T-helper 1 cell treated with Interleukin-12 subunit alpha and Interleukin-12 subunit beta and Interleukin-4 antibody, amounts not matched to agents 30 μg/mL and 1 μg/mL, for 36 hours (primary cell): ENCODE data around the gene POLR3F.
"Not testable (repeated sequence)": the region's sequence is repeated elsewhere in the genome, so short reads cannot be mapped to it uniquely, and the experiment has no call there.

Experiments used
- H3K27ac Mint-ChIP-seq: one replicate; pipeline ENCODE4 v1.8.0; 2021; ENCODE audit warnings: mild to moderate bottlenecking, mixed read lengths
- H3K27me3 Mint-ChIP-seq: one replicate; pipeline ENCODE4 v1.8.0; 2021; ENCODE audit warnings: low read depth, mixed read lengths
- H3K36me3 Mint-ChIP-seq: one replicate; pipeline ENCODE4 v1.8.0; 2021; ENCODE audit warnings: low read depth, mixed read lengths
- H3K4me1 Mint-ChIP-seq: one replicate; pipeline ENCODE4 v1.8.0; 2021; ENCODE audit warnings: low read depth, mixed read lengths
- H3K4me3 Mint-ChIP-seq: one replicate; pipeline ENCODE4 v1.8.0; 2021; ENCODE audit warnings: mild to moderate bottlenecking, moderate library complexity, mixed read lengths
- H3K9me3 Mint-ChIP-seq: one replicate; pipeline ENCODE4 v1.8.0; 2021; ENCODE audit warnings: mixed read lengths

The POLR3F gene

DNA sequence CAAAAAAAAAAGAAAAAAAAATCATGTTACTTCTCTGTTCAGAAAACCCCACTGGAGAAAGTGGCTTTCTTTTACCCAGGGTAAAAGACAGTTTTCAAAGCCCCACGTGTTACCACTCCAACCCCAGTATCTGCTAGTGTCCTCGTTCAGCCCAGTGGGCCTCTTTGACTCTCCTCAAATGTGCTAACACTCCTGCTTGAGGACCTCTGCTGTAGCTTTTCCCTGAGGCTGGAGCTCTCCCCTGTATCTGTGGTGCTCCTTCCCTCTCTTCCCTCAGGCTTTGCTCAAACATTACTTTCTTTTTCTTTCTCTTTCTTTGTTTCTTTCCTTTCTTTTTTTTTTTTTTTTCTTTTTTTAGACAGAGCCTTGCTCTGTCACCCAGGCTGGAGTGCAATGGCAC, 55.9 kb downstream of the POLR3F start:
- H3K27ac Mint-ChIP-seq, result peak overlapping the region; percentile 26
- no peaks in the 10 kb centered on the region for H3K9me3 Mint-ChIP-seq
- H3K4me3 Mint-ChIP-seq, result no peak overlapping the region

DNA sequence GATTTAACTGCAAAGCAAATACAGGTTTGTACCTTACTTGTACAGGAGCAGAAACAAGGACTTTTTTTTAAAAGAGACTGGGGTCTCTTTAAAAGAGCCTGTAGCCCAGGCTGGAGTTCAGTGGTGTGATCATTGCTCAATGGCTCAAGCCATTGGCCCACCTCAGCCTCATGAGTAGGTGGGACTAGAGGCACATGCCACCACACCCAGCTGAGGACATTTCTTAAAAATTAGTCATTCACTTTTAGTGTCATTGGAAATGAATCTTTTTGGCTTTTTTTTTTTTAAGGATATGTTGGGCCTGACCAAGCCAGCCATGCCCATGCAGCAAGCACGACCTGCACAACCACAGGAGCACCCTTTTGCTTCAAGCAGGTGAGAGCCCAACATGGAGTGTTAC, 57.5 kb downstream of the POLR3F start:
- peaks cover 3% of the 10 kb centered on the region for H3K4me1 Mint-ChIP-seq
- no peaks in the 10 kb centered on the region for H3K27me3 Mint-ChIP-seq
- H3K27ac Mint-ChIP-seq, result no peak overlapping the region
- H3K9me3 Mint-ChIP-seq, result no peaks in the 10 kb centered on the region
- H3K36me3 Mint-ChIP-seq, result peaks cover 37% of the 10 kb centered on the region
- H3K4me3 Mint-ChIP-seq, result no peak overlapping the region

More for the DNA sequence above, 55.9 kb downstream of the POLR3F start:
- H3K4me1 Mint-ChIP-seq, result peaks cover 3% of the 10 kb centered on the region
- no peaks in the 10 kb centered on the region for H3K27me3 Mint-ChIP-seq
- H3K36me3 Mint-ChIP-seq, result peaks cover 22% of the 10 kb centered on the region

DNA sequence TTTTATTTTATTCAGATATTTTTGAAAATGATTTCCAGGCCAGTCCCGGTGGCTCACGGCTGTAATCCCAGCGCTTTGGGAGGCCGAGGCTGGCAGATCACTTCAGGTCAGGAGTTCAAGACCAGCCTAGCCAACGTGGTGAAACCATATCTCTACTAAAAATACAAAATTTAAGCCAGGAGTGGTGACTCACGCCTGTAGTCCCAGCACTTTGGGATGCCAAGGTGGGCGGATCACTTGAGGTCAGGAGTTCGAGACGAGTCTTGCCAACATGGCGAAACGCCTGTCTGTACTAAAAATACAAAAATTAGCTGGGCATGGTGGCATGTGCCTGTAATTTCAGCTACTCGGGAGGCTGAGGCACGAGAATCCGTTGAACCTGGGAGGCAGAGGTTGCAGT, 59.6 kb downstream of the POLR3F start:
- not testable (repeated sequence) for H3K4me3 Mint-ChIP-seq, H3K27ac Mint-ChIP-seq, H3K27me3 Mint-ChIP-seq, H3K9me3 Mint-ChIP-seq, H3K4me1 Mint-ChIP-seq
- H3K36me3 Mint-ChIP-seq, result peaks cover 52% of the 10 kb centered on the region

DNA sequence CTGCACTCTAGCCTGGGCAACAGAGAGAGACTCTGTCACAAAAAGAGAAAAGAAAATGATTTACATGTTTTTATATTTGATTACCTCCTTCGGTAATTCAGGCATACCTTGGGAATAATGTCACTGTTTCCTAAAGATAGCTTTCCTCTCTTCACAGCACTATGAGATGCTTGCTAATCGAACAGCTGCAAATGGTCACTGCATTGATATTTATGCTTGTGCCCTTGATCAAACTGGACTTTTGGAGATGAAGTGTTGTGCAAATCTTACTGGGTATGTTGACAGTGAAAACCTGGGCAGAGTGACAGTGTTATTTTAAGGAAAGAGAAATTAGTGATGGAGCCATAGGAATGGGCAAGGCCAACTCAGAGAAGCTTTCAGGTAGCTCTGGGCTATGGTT, 60.1 kb downstream of the POLR3F start:
- Mint-ChIP-seq H3K4me1 (peaks cover 3% of the 10 kb centered on the region), H3K27ac (no peak overlapping the region), H3K9me3 (no peaks in the 10 kb centered on the region), H3K27me3 (no peaks in the 10 kb centered on the region), H3K4me3 (no peak overlapping the region), H3K36me3 (peaks cover 58% of the 10 kb centered on the region)

DNA sequence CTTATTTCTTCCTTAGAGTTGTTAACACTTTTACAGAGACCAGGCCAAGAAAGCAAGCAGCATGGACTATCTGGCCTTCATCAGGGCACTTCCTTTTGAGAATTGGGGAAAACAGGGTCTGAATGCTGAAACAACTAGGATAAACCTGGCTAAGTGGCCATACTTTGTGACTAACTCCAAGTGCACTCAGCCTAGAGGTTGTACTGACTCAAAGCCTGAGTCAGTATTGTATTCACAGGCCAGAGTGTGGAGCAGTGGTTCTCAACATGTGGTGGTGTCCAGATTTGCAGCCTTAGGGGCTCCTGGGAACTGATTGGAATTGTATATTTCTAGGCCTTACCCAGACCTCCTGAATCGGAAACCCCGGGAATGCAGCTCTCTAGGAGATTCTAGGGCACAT, 60.6 kb downstream of the POLR3F start:
- H3K27ac Mint-ChIP-seq, result no peak overlapping the region
- peaks cover 3% of the 10 kb centered on the region for H3K4me1 Mint-ChIP-seq
- H3K36me3 Mint-ChIP-seq, result peaks cover 62% of the 10 kb centered on the region
- no peak overlapping the region for H3K4me3 Mint-ChIP-seq
- no peaks in the 10 kb centered on the region for H3K9me3 Mint-ChIP-seq
- H3K27me3 Mint-ChIP-seq, result no peaks in the 10 kb centered on the region

DNA sequence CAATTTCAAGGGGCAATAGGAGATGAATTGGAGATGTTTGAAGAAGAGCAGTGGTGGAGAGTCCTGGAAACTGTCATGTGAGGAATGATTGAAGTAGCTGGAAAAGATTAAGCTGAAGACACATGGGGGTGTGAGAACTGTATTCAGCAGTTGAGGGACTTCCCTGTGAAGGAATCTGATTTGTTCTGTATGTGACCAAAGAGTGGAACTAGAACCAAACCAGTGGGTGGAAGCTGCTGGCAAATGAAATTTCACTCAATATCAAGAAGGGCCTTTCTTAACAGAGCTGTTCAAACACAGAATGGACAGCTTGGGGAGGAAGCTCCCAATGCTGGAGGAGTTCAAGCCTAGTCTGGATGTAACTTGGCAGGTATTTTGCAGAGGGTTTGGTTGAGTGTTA, 61.9 kb downstream of the POLR3F start:
- peaks cover 61% of the 10 kb centered on the region for H3K36me3 Mint-ChIP-seq
- no peaks in the 10 kb centered on the region for H3K9me3 Mint-ChIP-seq
- no peak overlapping the region for H3K27ac Mint-ChIP-seq
- H3K4me1 Mint-ChIP-seq, result peaks cover 1% of the 10 kb centered on the region
- no peaks in the 10 kb centered on the region for H3K27me3 Mint-ChIP-seq
- H3K4me3 Mint-ChIP-seq, result no peak overlapping the region

DNA sequence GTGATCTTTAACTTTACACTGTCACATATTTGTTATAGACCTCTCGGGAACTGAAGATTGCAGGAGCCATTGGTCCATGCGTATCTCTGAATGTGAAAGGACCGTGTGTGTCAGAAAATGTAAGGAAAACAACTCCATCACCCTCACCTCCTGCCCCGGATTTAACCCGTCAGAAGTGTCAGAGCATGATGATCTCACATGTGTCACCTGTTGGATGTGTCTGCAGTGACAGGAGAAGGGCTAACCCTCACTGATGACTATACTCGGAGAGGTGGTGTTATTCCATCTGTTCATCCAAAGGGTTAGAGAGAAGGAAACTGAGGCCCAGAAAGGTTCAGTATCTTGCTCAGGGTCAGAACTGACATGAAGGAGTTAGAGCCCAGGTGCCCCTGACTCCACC, 65.4 kb downstream of the POLR3F start:
- H3K4me3 Mint-ChIP-seq, result no peak overlapping the region
- peaks cover 67% of the 10 kb centered on the region for H3K36me3 Mint-ChIP-seq
- H3K4me1 Mint-ChIP-seq, result no peaks in the 10 kb centered on the region
- H3K9me3 Mint-ChIP-seq, result no peaks in the 10 kb centered on the region
- H3K27me3 Mint-ChIP-seq, result no peaks in the 10 kb centered on the region
- no peak overlapping the region for H3K27ac Mint-ChIP-seq

DNA sequence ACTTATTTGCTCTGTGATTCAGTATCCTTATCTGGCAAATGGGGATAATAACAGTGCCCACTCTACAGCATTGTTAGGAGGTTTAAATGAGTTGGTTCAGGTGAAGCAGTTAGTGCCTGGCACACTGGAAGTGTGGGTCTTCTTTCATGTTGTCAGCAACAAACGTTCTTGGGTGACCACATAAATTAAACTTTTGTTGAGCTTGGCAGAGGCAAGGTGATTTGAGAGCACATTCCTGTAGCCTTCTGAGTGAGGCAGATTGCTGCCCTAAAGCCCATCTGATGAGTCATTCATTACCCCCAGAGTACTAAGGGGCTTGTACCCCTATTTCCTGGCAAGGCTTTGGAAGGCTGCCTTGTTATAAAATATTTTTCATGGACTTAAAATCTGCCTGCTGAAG, 66.3 kb downstream of the POLR3F start:
- Mint-ChIP-seq H3K36me3 (peaks cover 65% of the 10 kb centered on the region), H3K9me3 (no peaks in the 10 kb centered on the region)

DNA sequence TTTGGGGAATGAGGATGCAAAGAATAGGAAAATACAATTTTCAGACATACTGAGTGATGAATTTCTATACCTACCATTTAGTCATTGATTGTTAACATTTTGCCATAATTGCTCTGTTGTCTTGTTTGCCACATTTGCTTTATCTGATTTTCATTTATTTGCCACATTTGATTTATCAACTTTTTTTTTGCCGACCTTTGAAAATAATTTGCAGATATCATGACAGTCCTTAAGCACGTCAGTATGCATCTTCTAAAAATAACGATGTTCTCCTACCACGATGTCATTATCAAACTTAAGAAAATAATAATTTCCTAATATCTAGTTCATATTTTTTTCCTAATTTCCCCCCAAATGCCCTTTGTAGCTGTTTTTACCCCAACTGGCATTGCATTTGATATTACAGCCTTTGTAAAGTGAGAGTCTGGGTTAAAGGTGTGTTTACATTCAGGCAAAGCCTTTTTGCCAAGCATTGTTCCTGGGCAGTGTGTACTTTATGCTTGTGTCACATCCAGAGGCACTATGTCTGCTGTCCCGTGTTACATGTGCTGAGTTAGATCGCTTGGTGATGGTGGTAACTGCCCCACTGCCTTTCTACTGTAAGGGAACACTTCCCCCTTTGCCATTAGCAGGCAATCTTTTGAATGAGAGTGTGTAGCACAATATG, 66.9 kb downstream of the POLR3F start:
- H3K27ac Mint-ChIP-seq, result no peak overlapping the region

More for the DNA sequence above, 66.3 kb downstream of the POLR3F start:
- H3K27me3 Mint-ChIP-seq, result no peaks in the 10 kb centered on the region
- no peak overlapping the region for H3K27ac Mint-ChIP-seq
- no peaks in the 10 kb centered on the region for H3K4me1 Mint-ChIP-seq
- no peak overlapping the region for H3K4me3 Mint-ChIP-seq

More for the DNA sequence above, 66.9 kb downstream of the POLR3F start:
- Mint-ChIP-seq H3K4me1 (no peaks in the 10 kb centered on the region), H3K36me3 (peaks cover 58% of the 10 kb centered on the region), H3K27me3 (no peaks in the 10 kb centered on the region), H3K4me3 (no peak overlapping the region), H3K9me3 (no peaks in the 10 kb centered on the region)
